ENCODE results near the gene FREM1. TPM values are rescaled to one million over a fixed set of nuclear protein-coding genes. Genes with fewer than 3 reads are reported as not detected.
A peak's percentile ranks its signal among the peaks of the same experiment; 100 is the strongest.

The FREM1 gene
- total and polyA plus RNA-seq, 4 donors = 0.33 to 21.8 (median 1.3) TPM

DNA sequence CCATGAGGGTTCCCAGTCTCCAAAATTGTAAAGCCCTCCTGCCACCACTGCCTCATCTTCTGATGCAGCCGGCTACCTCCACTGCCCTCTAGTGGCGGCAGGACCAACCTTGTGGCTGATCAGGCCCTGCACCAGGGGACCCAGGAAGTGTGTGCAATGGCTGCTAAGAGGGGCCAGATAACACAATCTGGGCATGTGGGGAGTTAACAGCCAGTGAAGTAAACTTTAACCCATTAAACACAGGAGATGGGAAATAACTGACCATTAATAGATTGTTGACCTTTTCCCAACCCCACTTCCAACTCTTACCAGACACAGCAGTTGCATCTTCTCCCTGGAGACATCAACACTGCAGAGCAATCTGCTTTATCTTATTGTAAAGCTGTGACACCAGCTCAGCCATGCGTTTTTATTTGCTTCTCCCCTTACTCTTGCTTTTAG is 63.3 kb downstream of the FREM1 start:
- ATAC-seq (ENCODE audit: insufficient read depth, low FRiP score) (no peak), DNase-seq (peak; percentile 31 to 52 (median 37))
- Histone ChIP-seq H3K27ac (ENCODE audit: low read depth in 1 of 2, low read length in 1 of 2) (no peak overlapping the region), H3K4me3 (no peak overlapping the region), H3K9ac (ENCODE audit: insufficient read depth in 1 of 2, low read length in 2 of 2) (no peak overlapping the region), H3K36me3 (ENCODE audit: control insufficient read depth in 4 of 4, insufficient read depth in 4 of 4, low read length in 4 of 4) (peaks cover 0 to 60% (median 27%) of the 10 kb centered on the region in 4 donors), H3K4me1 (ENCODE audit: control insufficient read depth in 5 of 5, insufficient read depth in 5 of 5, low read length in 5 of 5) (peaks cover 0 to 27% (median 0%) of the 10 kb centered on the region in 5 donors), H3K9me3 (ENCODE audit: control insufficient read depth in 4 of 4, insufficient read depth in 3 of 4, low read length in 3 of 4) (no peaks in the 10 kb centered on the region), H3K27me3 (ENCODE audit: control insufficient read depth in 3 of 3, insufficient read depth in 3 of 3, low read length in 2 of 3) (no peaks in the 10 kb centered on the region)
- 31 to 57% methylated on average over 3 of the region's 3 CpGs for WGBS, 2 donors
- peak; percentile 7 for TF ChIP-seq CTCF (IDR thresholded peaks at IDR 0.05; ENCODE audit: control extremely low read depth, extremely low read depth)

DNA sequence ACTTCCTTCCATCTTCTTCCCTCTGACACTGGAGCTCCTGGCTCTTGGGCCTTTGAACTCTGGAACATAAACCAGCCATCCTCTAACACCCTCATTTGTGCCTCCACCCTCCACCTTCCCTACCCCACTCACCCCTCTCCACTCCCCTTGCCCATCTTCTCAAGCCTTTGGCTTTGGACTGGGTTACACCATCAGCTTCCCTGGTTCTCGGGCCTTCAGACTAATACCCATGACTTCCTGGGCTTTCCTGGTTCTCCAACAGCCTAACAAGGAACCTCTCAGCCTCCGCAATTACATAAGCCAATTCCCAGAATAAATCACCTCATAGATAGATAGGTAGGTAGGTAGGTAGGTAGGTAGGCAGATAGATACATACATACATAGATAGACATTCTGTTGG is 67.1 kb downstream of the FREM1 start:
- WGBS, 2 donors = 93 to 95% methylated on average over 2 of the region's 2 CpGs
- no peaks in the 10 kb centered on the region for H3K27me3 ChIP-seq (ENCODE audit: control insufficient read depth in 3 of 3, insufficient read depth in 3 of 3, low read length in 2 of 3)

DNA sequence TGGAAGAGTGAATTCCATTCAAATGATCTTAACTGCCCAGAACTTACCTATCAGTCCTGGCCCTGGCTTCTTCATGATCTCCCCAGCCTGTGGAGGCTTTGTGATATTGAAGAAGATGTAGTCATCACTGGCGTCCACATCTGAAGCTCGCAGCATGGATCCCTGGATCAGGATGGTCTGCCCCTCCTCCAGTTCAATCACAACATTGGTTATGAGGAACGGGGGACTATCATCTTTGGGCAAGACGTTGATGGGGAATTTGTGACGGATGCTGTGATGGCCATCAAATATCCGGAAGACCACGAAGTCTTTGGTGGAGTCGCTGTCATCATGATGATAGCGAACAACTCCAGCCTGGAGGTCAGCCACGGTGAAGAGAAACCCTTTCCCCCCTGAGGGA is 68.0 kb downstream of the FREM1 start:
- H3K4me3 ChIP-seq = no peak overlapping the region
- no peak overlapping the region for H3K9ac ChIP-seq (ENCODE audit: insufficient read depth in 1 of 2, low read length in 2 of 2)
- no peak for TF ChIP-seq CTCF (IDR thresholded peaks at IDR 0.05; ENCODE audit: control extremely low read depth, extremely low read depth)
- no peak for ATAC-seq (ENCODE audit: insufficient read depth, low FRiP score)
- no peak overlapping the region for H3K27ac ChIP-seq (ENCODE audit: low read depth in 1 of 2, low read length in 1 of 2)
- no peak for DNase-seq
- no peaks in the 10 kb centered on the region for H3K9me3 ChIP-seq (ENCODE audit: control insufficient read depth in 4 of 4, insufficient read depth in 3 of 4, low read length in 3 of 4)
- 94 to 96% methylated on average over 10 of the region's 10 CpGs for WGBS, 2 donors
- H3K4me1 ChIP-seq (ENCODE audit: control insufficient read depth in 5 of 5, insufficient read depth in 5 of 5, low read length in 5 of 5) = peaks cover 0 to 2% (median 0%) of the 10 kb centered on the region in 5 donors
- no peaks in the 10 kb centered on the region for H3K27me3 ChIP-seq (ENCODE audit: control insufficient read depth in 3 of 3, insufficient read depth in 3 of 3, low read length in 2 of 3)
- peaks cover 0 to 42% (median 20%) of the 10 kb centered on the region in 4 donors for H3K36me3 ChIP-seq (ENCODE audit: control insufficient read depth in 4 of 4, insufficient read depth in 4 of 4, low read length in 4 of 4)

More for the DNA sequence above, 67.1 kb downstream of the FREM1 start:
- Histone ChIP-seq H3K36me3 (ENCODE audit: control insufficient read depth in 4 of 4, insufficient read depth in 4 of 4, low read length in 4 of 4) (peaks cover 0 to 47% (median 21%) of the 10 kb centered on the region in 4 donors), H3K27ac (ENCODE audit: low read depth in 1 of 2, low read length in 1 of 2) (no peak overlapping the region), H3K4me1 (ENCODE audit: control insufficient read depth in 5 of 5, insufficient read depth in 5 of 5, low read length in 5 of 5) (peaks cover 0 to 2% (median 0%) of the 10 kb centered on the region in 5 donors), H3K9me3 (ENCODE audit: control insufficient read depth in 4 of 4, insufficient read depth in 3 of 4, low read length in 3 of 4) (no peaks in the 10 kb centered on the region), H3K4me3 (no peak overlapping the region), H3K9ac (ENCODE audit: insufficient read depth in 1 of 2, low read length in 2 of 2) (no peak overlapping the region)
- DNase-seq (no peak), ATAC-seq (ENCODE audit: insufficient read depth, low FRiP score) (no peak)
- no peak for TF ChIP-seq CTCF (IDR thresholded peaks at IDR 0.05; ENCODE audit: control extremely low read depth, extremely low read depth)

GRCh38 chr9:14838701-14839100 is 71.5 kb downstream of the FREM1 start:
- no peaks in the 10 kb centered on the region for H3K4me1 ChIP-seq (ENCODE audit: control insufficient read depth in 5 of 5, insufficient read depth in 5 of 5, low read length in 5 of 5)
- DNase-seq = no peak
- no peak for ATAC-seq (ENCODE audit: insufficient read depth, low FRiP score)
- no peak for TF ChIP-seq CTCF (IDR thresholded peaks at IDR 0.05; ENCODE audit: control extremely low read depth, extremely low read depth)
- no peaks in the 10 kb centered on the region for H3K9me3 ChIP-seq (ENCODE audit: control insufficient read depth in 4 of 4, insufficient read depth in 3 of 4, low read length in 3 of 4)
- WGBS, 2 donors = 75 to 76% methylated on average over 3 of the region's 3 CpGs
- peaks cover 0 to 28% (median 14%) of the 10 kb centered on the region in 4 donors for H3K36me3 ChIP-seq (ENCODE audit: control insufficient read depth in 4 of 4, insufficient read depth in 4 of 4, low read length in 4 of 4)
- no peaks in the 10 kb centered on the region for H3K27me3 ChIP-seq (ENCODE audit: control insufficient read depth in 3 of 3, insufficient read depth in 3 of 3, low read length in 2 of 3)
- H3K9ac ChIP-seq (ENCODE audit: insufficient read depth in 1 of 2, low read length in 2 of 2) = no peak overlapping the region
- no peak overlapping the region for H3K4me3 ChIP-seq
- no peak overlapping the region for H3K27ac ChIP-seq (ENCODE audit: low read depth in 1 of 2, low read length in 1 of 2)

All from lung (tissue), 12 donors.